Hematopoietic multipotent progenitor cell treated with erythropoietin and hydrocortisone succinate and interleukin-3 and kit ligand, for 15 days (in vitro differentiated cells): ENCODE data around the gene CCDC171.
"Not testable (repeated sequence)": the region's sequence is repeated elsewhere in the genome, so short reads cannot be mapped to it uniquely, and the experiment has no call there.

Experiments
- DNase-seq: peaks from one replicate; pipeline ENCODE4 v3.0.0-alpha.2; 2015; ENCODE audit warnings: low spot score

CCDC171 gene

GRCh38 chr9:15570769-15571168 is 17.9 kb downstream of the CCDC171 start:
- DNase-seq = no peak

GRCh38 chr9:15572200-15572770 is 19.4 kb downstream of the CCDC171 start:
- DNase-seq = no peak

- DNase-seq = no peak
Observed at GRCh38 chr9:15576350-15577050, 23.7 kb downstream of the CCDC171 start.

- no peak for DNase-seq
Observed at GRCh38 chr9:15578714-15579113, 25.9 kb downstream of the CCDC171 start.

- DNase-seq = no peak
Observed at GRCh38 chr9:15584379-15584778, 31.5 kb downstream of the CCDC171 start.

GRCh38 chr9:15592317-15592716 is 39.5 kb downstream of the CCDC171 start:
- no peak for DNase-seq

- not testable (repeated sequence) for DNase-seq
Observed at GRCh38 chr9:15592940-15593339, 40.1 kb downstream of the CCDC171 start.

- not testable (repeated sequence) for DNase-seq
Observed at GRCh38 chr9:15600666-15601330, 48.0 kb downstream of the CCDC171 start.

- peak; percentile 71 for DNase-seq
Observed at GRCh38 chr9:15606643-15607472, 54.0 kb downstream of the CCDC171 start.

GRCh38 chr9:15612962-15613361 is 60.1 kb downstream of the CCDC171 start:
- DNase-seq = no peak

- no peak for DNase-seq
Observed at GRCh38 chr9:15617782-15618181, 64.9 kb downstream of the CCDC171 start.

GRCh38 chr9:15618540-15619331 is 65.9 kb downstream of the CCDC171 start:
- DNase-seq = no peak

GRCh38 chr9:15622318-15622971 is 69.6 kb downstream of the CCDC171 start:
- no peak for DNase-seq

- DNase-seq = no peak
Observed at GRCh38 chr9:15635752-15636151, 82.9 kb downstream of the CCDC171 start.

GRCh38 chr9:15640121-15640520 is 87.3 kb downstream of the CCDC171 start:
- DNase-seq = no peak

- DNase-seq = no peak
Observed at GRCh38 chr9:15641291-15641690, 88.4 kb downstream of the CCDC171 start.

GRCh38 chr9:15642369-15642962 is 89.6 kb downstream of the CCDC171 start:
- DNase-seq = peak; percentile 27

- DNase-seq = no peak
Observed at GRCh38 chr9:15670246-15670645, 117.4 kb downstream of the CCDC171 start.

GRCh38 chr9:15670894-15671293 is 118.1 kb downstream of the CCDC171 start:
- DNase-seq = no peak

GRCh38 chr9:15693701-15694100 is 140.9 kb downstream of the CCDC171 start:
- DNase-seq = no peak

- DNase-seq = no peak
Observed at GRCh38 chr9:15696979-15697378, 144.1 kb downstream of the CCDC171 start.
